Neural cell (in vitro differentiated cells): ENCODE data around the gene PHF21B.

Source experiments
- CTCF ChIP-seq: fragments of 450-650 bp; IDR thresholded peaks from 2 replicates; pipeline ENCODE4 v1.5.1; 2014; ENCODE audit warnings: antibody characterized with exemption, mild to moderate bottlenecking, moderate library complexity; ENCODE audit not compliant: poor library complexity, severe bottlenecking
- MXI1 ChIP-seq: fragments of 450-650 bp; conservative IDR thresholded peaks from 2 replicates; pipeline ENCODE4 v1.6.1; 2014; ENCODE audit warnings: antibody characterized with exemption, mild to moderate bottlenecking; ENCODE audit not compliant: poor library complexity, severe bottlenecking
- TAF1 ChIP-seq: IDR thresholded peaks from 2 replicates; pipeline ENCODE4 v1.6.1; 2012; ENCODE audit warnings: low read depth

DNA sequence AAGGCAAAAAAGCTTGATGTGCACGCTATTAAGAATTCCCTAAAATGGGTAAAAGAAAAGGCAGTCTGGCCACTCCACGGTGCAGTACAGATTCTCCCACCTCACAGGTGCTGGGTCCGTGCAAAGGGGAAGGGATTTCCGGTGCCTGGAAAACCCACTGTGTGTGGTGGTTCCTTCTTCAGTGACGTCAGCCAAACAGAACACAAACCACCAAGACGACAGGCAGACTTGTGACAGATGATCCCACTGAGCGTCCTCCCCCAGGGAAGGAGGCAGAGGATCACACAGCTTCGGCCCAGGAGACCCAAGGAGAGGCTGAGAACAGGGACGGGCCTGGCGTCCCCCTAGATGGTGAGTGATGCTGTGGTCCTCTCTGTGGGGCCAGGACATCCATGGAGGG lies 18.6 kb downstream of the PHF21B start:
- TF ChIP-seq TAF1 (no peak), CTCF (no peak), MXI1 (no peak)
